OCI-LY1 (cell line): ENCODE results near the gene RPUSD4.

Experiments used
- EZH2 ChIP-seq: fragments of 200-600 bp; sonication (generic), shearing (Covaris generic); IDR thresholded peaks from 2 replicates; pipeline ENCODE4 v1.8.0; 2017; ENCODE audit warnings: borderline replicate concordance, mixed run types, mild to moderate bottlenecking, antibody characterized with exemption, low read length, moderate library complexity, mixed read lengths
- TF ChIP-seq, protein P1 (sequence below): fragments of 200-600 bp; sonication (generic), shearing (Covaris generic); IDR thresholded peaks from 2 replicates; pipeline ENCODE4 v1.5.1; 2017; ENCODE audit warnings: mild to moderate bottlenecking, antibody characterized with exemption, low read length, moderate library complexity, mixed read lengths

- TF ChIP-seq, protein P1, sequence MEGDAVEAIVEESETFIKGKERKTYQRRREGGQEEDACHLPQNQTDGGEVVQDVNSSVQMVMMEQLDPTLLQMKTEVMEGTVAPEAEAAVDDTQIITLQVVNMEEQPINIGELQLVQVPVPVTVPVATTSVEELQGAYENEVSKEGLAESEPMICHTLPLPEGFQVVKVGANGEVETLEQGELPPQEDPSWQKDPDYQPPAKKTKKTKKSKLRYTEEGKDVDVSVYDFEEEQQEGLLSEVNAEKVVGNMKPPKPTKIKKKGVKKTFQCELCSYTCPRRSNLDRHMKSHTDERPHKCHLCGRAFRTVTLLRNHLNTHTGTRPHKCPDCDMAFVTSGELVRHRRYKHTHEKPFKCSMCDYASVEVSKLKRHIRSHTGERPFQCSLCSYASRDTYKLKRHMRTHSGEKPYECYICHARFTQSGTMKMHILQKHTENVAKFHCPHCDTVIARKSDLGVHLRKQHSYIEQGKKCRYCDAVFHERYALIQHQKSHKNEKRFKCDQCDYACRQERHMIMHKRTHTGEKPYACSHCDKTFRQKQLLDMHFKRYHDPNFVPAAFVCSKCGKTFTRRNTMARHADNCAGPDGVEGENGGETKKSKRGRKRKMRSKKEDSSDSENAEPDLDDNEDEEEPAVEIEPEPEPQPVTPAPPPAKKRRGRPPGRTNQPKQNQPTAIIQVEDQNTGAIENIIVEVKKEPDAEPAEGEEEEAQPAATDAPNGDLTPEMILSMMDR = no peak
- TF ChIP-seq EZH2 = no peak
Measured at GRCh38 chr11:126156814-126157213, 54.6 kb downstream of the RPUSD4 start.
